GM23338 (cell line): ENCODE results near the gene NTN1. TPM values are rescaled to one million over a fixed set of nuclear protein-coding genes. Genes with fewer than 3 reads are reported as not detected.

ENCODE experiments used
- ATAC-seq: fragments of 200-7000 bp; cut with Tn5 transposase; 3 replicates; pipeline ENCODE4 v1.9.1; 2020
- DNase-seq: peaks from one replicate; pipeline ENCODE4 v3.0.0-alpha.2; 2015; ENCODE audit warnings: low spot score
- H2AFZ ChIP-seq: fragments of 200-600 bp; sonication (generic); 2 replicates; pipeline ENCODE4 v1.8.0; 2016; ENCODE audit warnings: antibody characterized with exemption, mild to moderate bottlenecking, moderate library complexity
- H3F3A ChIP-seq: fragments of 200-600 bp; sonication (generic); replicated peaks from 2 replicates; pipeline ENCODE4 v1.8.0; 2017; ENCODE audit warnings: antibody characterized with exemption, mixed run types, low read depth
- H3K27ac ChIP-seq: fragments of 200-600 bp; sonication (generic); 2 replicates; pipeline ENCODE4 v1.6.1; 2016; ENCODE audit warnings: low read depth
- H3K27me3 ChIP-seq: fragments of 200-600 bp; sonication (generic); 2 replicates; pipeline ENCODE4 v1.8.0; 2016; ENCODE audit warnings: mild to moderate bottlenecking, mixed run types, moderate library complexity; ENCODE audit not compliant: insufficient read depth
- H3K36me3 ChIP-seq: fragments of 200-600 bp; sonication (generic); 2 replicates; pipeline ENCODE4 v1.8.0; 2016; ENCODE audit warnings: mild to moderate bottlenecking; ENCODE audit not compliant: insufficient read depth
- H3K4me1 ChIP-seq: fragments of 200-600 bp; sonication (generic); 2 replicates; pipeline ENCODE4 v1.8.0; 2016; ENCODE audit warnings: mild to moderate bottlenecking, moderate library complexity; ENCODE audit not compliant: insufficient read depth
- H3K4me2 ChIP-seq: fragments of 200-600 bp; sonication (generic); 2 replicates; pipeline ENCODE4 v1.7.1; 2017; ENCODE audit warnings: mixed run types
- H3K4me3 ChIP-seq: fragments of 200-600 bp; sonication (generic); 2 replicates; pipeline ENCODE4 v1.6.1; 2016; ENCODE audit warnings: mixed run types
- H3K79me2 ChIP-seq: fragments of 200-600 bp; sonication (generic); replicated peaks from 2 replicates; pipeline ENCODE4 v1.8.0; 2017; ENCODE audit warnings: mild to moderate bottlenecking; ENCODE audit not compliant: insufficient read depth
- H3K9me2 ChIP-seq: fragments of 200-600 bp; sonication (generic); 2 replicates; pipeline ENCODE4 v1.8.0; 2017; ENCODE audit not compliant: insufficient read depth
- H4K20me1 ChIP-seq: fragments of 200-600 bp; sonication (generic); replicated peaks from 2 replicates; pipeline ENCODE4 v1.8.0; 2017; ENCODE audit warnings: mild to moderate bottlenecking; ENCODE audit not compliant: insufficient read depth
- H3K27ac Mint-ChIP-seq: 2 replicates; pipeline ENCODE4 v1.8.0; 2020; ENCODE audit warnings: inconsistent platforms, mild to moderate bottlenecking, moderate library complexity, mixed read lengths
- H3K27me3 Mint-ChIP-seq: 3 replicates; pipeline ENCODE4 v1.8.0; 2022; ENCODE audit warnings: low read depth, mild to moderate bottlenecking, moderate library complexity, mixed read lengths, inconsistent platforms; ENCODE audit not compliant: insufficient read depth, poor library complexity
- H3K36me3 Mint-ChIP-seq: 3 replicates; pipeline ENCODE4 v1.8.0; 2021; ENCODE audit warnings: low read depth, mild to moderate bottlenecking, inconsistent platforms, moderate library complexity, mixed read lengths
- H3K4me1 Mint-ChIP-seq: 3 replicates; pipeline ENCODE4 v1.8.0; 2020; ENCODE audit warnings: mild to moderate bottlenecking, inconsistent platforms, mixed read lengths
- H3K4me3 Mint-ChIP-seq: 3 replicates; pipeline ENCODE4 v1.8.0; 2021; ENCODE audit warnings: moderate library complexity, mild to moderate bottlenecking, inconsistent platforms, mixed read lengths
- H3K9me3 Mint-ChIP-seq: 3 replicates; pipeline ENCODE4 v1.8.0; 2020; ENCODE audit warnings: moderate library complexity, mild to moderate bottlenecking, inconsistent platforms, mixed read lengths
- EZH2 ChIP-seq: fragments of 200-600 bp; sonication (generic); IDR thresholded peaks from one replicate; pipeline ENCODE4 v1.8.0; 2017; ENCODE audit warnings: antibody characterized with exemption, mild to moderate bottlenecking, low read depth; ENCODE audit not compliant: unreplicated experiment
- EZH2phosphoT487 ChIP-seq: fragments of 200-600 bp; sonication (generic); IDR thresholded peaks from one replicate; pipeline ENCODE4 v1.8.1; 2018; ENCODE audit warnings: antibody characterized with exemption; ENCODE audit not compliant: unreplicated experiment
- JUNB ChIP-seq: IDR thresholded peaks from one replicate; pipeline ENCODE4 v1.6.1; 2016; ENCODE audit warnings: antibody characterized with exemption; ENCODE audit not compliant: unreplicated experiment
- NANOG ChIP-seq: IDR thresholded peaks from 2 replicates; pipeline ENCODE4 v1.6.1; 2016; ENCODE audit warnings: antibody characterized with exemption, borderline replicate concordance
- POLR2AphosphoS5 ChIP-seq: IDR thresholded peaks from 2 replicates; pipeline ENCODE4 v1.6.1; 2016; ENCODE audit warnings: antibody characterized with exemption, low read depth
- STAT1 ChIP-seq: IDR thresholded peaks from one replicate; pipeline ENCODE4 v1.6.1; 2016; ENCODE audit warnings: antibody characterized with exemption; ENCODE audit not compliant: unreplicated experiment
- ZNF331 ChIP-seq: fragments of 250-450 bp; sonication (Bioruptor Pico); IDR thresholded peaks from 2 replicates; pipeline ENCODE4 v1.5.0; 2020; ENCODE audit warnings: low read depth, mild to moderate bottlenecking, moderate library complexity
- polyA plus RNA-seq: library from polyadenylated mRNA; unstranded; fragments of >200 nt; fragmentation: Nextera tagmentation; extraction: Ambion mirVana; gene quantifications from 2 replicates; pipeline ENCODE4 v1.2.1, GENCODE V29; 2016
- total RNA-seq: library from RNA; depleted of rRNA; stranded (reverse); fragments of >200 nt; shearing (Covaris generic); gene quantifications from 2 replicates; pipeline ENCODE4 v1.2.3, GENCODE V29; 2014
- TF ChIP-seq, protein P1 (sequence below), 2 experiments: fragments of 200-600 bp in 1 of 2; sonication (generic) in 1 of 2; conservative IDR thresholded peaks; 2 replicates each; pipeline versions ENCODE4 v1.5.1 to v1.6.1; 2016 to 2017; ENCODE audit warnings: antibody characterized with exemption in 2 of 2, low read depth in 2 of 2, mild to moderate bottlenecking in 2 of 2, moderate library complexity in 1 of 2
- TF ChIP-seq, protein P2 (sequence below): IDR thresholded peaks from one replicate; pipeline ENCODE4 v1.6.1; 2018; ENCODE audit warnings: antibody characterized with exemption; ENCODE audit not compliant: unreplicated experiment

Gene NTN1
- total and polyA plus RNA-seq, 2 experiments from 2014 or later, result 0.57 to 2.6 TPM

DNA sequence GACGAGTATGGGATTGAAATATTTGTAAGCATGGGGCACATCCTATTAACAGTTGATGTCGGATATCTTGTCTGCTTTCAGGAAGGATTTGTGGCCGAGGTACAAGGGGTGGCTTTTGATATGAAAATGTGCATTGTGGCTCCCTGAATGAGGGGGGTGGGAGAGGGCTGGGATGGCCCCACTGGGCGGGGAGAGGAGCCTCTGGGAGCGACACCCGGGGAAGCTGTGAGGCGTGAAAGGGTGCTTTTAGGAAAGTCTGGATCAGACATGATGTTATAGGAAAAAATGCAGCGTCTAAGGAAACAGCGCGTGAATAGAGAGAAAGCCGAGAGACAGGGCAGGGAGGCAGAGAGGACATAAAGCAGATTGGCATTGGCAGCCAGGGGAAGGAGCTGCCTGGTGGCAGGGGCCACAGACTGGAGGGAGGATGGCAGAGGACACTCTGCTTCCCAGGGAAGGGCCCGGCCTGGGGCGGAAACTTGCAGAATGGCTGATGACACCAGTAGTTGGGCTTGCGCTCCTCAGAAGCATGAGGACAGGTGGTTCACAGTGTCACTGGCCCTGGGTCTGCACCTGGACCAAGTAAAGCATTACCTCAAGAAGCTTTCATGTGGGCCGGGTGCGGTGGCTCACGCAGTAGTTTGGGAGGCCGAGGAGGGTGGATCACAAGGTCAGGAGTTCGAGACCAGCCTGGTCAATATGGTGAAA, 95.7 kb downstream of the NTN1 start (continued):
- TF ChIP-seq, protein P1, sequence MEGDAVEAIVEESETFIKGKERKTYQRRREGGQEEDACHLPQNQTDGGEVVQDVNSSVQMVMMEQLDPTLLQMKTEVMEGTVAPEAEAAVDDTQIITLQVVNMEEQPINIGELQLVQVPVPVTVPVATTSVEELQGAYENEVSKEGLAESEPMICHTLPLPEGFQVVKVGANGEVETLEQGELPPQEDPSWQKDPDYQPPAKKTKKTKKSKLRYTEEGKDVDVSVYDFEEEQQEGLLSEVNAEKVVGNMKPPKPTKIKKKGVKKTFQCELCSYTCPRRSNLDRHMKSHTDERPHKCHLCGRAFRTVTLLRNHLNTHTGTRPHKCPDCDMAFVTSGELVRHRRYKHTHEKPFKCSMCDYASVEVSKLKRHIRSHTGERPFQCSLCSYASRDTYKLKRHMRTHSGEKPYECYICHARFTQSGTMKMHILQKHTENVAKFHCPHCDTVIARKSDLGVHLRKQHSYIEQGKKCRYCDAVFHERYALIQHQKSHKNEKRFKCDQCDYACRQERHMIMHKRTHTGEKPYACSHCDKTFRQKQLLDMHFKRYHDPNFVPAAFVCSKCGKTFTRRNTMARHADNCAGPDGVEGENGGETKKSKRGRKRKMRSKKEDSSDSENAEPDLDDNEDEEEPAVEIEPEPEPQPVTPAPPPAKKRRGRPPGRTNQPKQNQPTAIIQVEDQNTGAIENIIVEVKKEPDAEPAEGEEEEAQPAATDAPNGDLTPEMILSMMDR (conservative IDR thresholded peaks at IDR 0.05; ENCODE audit: low read depth in 2 of 2), result no peak
- TF ChIP-seq EZH2phosphoT487 (no peak), POLR2AphosphoS5 (no peak)
- TF ChIP-seq, protein P2, sequence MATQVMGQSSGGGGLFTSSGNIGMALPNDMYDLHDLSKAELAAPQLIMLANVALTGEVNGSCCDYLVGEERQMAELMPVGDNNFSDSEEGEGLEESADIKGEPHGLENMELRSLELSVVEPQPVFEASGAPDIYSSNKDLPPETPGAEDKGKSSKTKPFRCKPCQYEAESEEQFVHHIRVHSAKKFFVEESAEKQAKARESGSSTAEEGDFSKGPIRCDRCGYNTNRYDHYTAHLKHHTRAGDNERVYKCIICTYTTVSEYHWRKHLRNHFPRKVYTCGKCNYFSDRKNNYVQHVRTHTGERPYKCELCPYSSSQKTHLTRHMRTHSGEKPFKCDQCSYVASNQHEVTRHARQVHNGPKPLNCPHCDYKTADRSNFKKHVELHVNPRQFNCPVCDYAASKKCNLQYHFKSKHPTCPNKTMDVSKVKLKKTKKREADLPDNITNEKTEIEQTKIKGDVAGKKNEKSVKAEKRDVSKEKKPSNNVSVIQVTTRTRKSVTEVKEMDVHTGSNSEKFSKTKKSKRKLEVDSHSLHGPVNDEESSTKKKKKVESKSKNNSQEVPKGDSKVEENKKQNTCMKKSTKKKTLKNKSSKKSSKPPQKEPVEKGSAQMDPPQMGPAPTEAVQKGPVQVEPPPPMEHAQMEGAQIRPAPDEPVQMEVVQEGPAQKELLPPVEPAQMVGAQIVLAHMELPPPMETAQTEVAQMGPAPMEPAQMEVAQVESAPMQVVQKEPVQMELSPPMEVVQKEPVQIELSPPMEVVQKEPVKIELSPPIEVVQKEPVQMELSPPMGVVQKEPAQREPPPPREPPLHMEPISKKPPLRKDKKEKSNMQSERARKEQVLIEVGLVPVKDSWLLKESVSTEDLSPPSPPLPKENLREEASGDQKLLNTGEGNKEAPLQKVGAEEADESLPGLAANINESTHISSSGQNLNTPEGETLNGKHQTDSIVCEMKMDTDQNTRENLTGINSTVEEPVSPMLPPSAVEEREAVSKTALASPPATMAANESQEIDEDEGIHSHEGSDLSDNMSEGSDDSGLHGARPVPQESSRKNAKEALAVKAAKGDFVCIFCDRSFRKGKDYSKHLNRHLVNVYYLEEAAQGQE, result no peak

DNA sequence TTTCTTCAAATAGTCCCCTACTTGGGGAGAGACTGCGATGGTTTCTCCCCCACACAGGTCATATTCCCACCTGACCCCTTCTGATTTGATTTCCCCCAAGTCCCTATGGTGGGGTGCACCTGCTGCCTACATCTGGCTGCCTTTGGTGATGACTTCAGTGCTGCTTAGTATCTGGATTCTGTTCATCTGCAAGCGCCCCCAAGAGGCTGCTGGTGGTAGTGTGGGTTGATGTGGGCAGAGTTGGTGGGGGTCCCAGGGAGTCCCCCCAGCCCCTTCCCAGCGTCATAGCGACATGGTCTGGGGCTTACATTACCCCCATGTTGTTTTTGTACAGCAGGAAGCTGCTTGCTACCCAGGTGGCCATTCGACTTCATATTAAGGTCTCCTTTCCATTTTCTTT, 99.2 kb downstream of the NTN1 start:
- no peak for TF ChIP-seq NANOG
- TF ChIP-seq STAT1, result no peak
- TF ChIP-seq JUNB, result no peak
- no peak for TF ChIP-seq ZNF331
- TF ChIP-seq, protein P1 (conservative IDR thresholded peaks at IDR 0.05; ENCODE audit: low read depth in 2 of 2), result peak; percentile 58 to 64
- TF ChIP-seq EZH2, result no peak
- no peak for TF ChIP-seq EZH2phosphoT487
- Mint-ChIP-seq H3K4me3 (no peak overlapping the region), H3K4me1 (peaks cover 24% of the 10 kb centered on the region), H3K36me3 (no peaks in the 10 kb centered on the region; the same call in 2 of the 3 replicates), H3K9me3 (no peaks in the 10 kb centered on the region; the same call in 2 of the 3 replicates), H3K27ac (no peak overlapping the region), H3K27me3 (peaks cover 16% of the 10 kb centered on the region)
- H3K27me3 ChIP-seq, result no peaks in the 10 kb centered on the region
- ATAC-seq, result peak; percentile 45
- no peaks in the 10 kb centered on the region for H3K9me2 ChIP-seq
- H3K27ac ChIP-seq, result no peak overlapping the region
- H3K4me3 ChIP-seq, result no peak overlapping the region
- H2AFZ ChIP-seq, result 0 out of 2 replicates have a peak overlapping the region, but pooled peaks have one; percentile 59
- peaks cover 11% of the 10 kb centered on the region for H3K4me1 ChIP-seq
- H4K20me1 ChIP-seq, result no peaks in the 10 kb centered on the region
- H3F3A ChIP-seq, result no peaks in the 10 kb centered on the region
- no peaks in the 10 kb centered on the region for H3K79me2 ChIP-seq
- no peaks in the 10 kb centered on the region for H3K36me3 ChIP-seq
- DNase-seq, result peak; percentile 54
- H3K4me2 ChIP-seq, result no peak overlapping the region
